H1 (cell line): ENCODE measurements around the gene GABRR1.

Experiments
- EZH2 ChIP-seq: fragments of 200-600 bp; sonication (generic); IDR thresholded peaks from 2 replicates; pipeline ENCODE4 v1.7.1; 2012; ENCODE audit warnings: low read depth, mild to moderate bottlenecking, moderate library complexity, low read length, inconsistent platforms; ENCODE audit not compliant: severe bottlenecking
- PHF8 ChIP-seq: fragments of 200-600 bp; sonication (generic); conservative IDR thresholded peaks from 2 replicates; pipeline ENCODE4 v1.7.1; 2012; ENCODE audit warnings: low read depth, mild to moderate bottlenecking, inconsistent platforms, low read length, moderate library complexity
- POLR2A ChIP-seq, 2 experiments: IDR thresholded peaks; 1 replicate in 1 of 2; 2 replicates in 1 of 2; pipeline ENCODE4 v1.6.1; 2011; ENCODE audit warnings: low read depth in 2 of 2, low read length in 2 of 2, mild to moderate bottlenecking in 2 of 2; ENCODE audit errors: control extremely low read depth in 1 of 2
- POLR2AphosphoS5 ChIP-seq: IDR thresholded peaks from 2 replicates; pipeline ENCODE4 v1.6.1; 2011; ENCODE audit warnings: low read depth, low read length
- RAD21 ChIP-seq, 2 experiments: IDR thresholded peaks in 1 of 2; conservative IDR thresholded peaks in 1 of 2; 2 replicates each; pipeline ENCODE4 v1.6.1; 2011; ENCODE audit warnings: low read depth in 2 of 2, low read length in 2 of 2, improper control_type of control experiment in 1 of 2, inconsistent platforms in 1 of 2, mild to moderate bottlenecking in 1 of 2, moderate library complexity in 1 of 2
- SP1 ChIP-seq: IDR thresholded peaks from 2 replicates; pipeline ENCODE4 v1.6.1; 2011; ENCODE audit warnings: low read depth, low read length
- YY1 ChIP-seq: IDR thresholded peaks from 2 replicates; pipeline ENCODE4 v1.6.1; 2011; ENCODE audit warnings: low read depth, mild to moderate bottlenecking, low read length
- TF ChIP-seq, protein P1 (sequence below), 3 experiments: IDR thresholded peaks; 1 replicate in 2 of 3; 2 replicates in 1 of 3; pipeline versions ENCODE4 v1.5.1 to v1.6.1; 2011; ENCODE audit warnings: low read length in 3 of 3, mild to moderate bottlenecking in 3 of 3, inconsistent platforms in 2 of 3, low read depth in 1 of 3, moderate library complexity in 1 of 3; ENCODE audit not compliant: insufficient read depth in 1 of 3; ENCODE audit errors: control extremely low read depth in 1 of 3

DNA sequence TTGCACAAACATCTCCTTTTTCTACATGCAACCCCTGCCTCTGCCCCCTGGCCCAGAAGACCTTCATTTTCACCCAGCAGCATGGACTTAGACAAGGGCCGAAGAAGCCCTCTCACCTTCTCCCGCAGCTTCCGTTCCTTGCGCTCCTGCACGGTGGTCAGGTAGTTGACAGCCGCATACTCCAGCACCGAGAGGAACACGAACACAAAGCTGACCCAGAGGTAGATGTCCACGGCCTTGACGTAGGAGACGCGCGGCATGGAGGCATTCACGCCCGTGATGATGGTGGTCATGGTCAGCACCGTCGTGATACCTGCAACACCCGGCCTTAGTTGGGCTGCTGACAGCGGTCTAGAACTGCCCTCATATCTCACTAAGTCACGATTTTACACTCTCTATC lies 47.1 kb upstream of the GABRR1 start:
- TF ChIP-seq, protein P1, sequence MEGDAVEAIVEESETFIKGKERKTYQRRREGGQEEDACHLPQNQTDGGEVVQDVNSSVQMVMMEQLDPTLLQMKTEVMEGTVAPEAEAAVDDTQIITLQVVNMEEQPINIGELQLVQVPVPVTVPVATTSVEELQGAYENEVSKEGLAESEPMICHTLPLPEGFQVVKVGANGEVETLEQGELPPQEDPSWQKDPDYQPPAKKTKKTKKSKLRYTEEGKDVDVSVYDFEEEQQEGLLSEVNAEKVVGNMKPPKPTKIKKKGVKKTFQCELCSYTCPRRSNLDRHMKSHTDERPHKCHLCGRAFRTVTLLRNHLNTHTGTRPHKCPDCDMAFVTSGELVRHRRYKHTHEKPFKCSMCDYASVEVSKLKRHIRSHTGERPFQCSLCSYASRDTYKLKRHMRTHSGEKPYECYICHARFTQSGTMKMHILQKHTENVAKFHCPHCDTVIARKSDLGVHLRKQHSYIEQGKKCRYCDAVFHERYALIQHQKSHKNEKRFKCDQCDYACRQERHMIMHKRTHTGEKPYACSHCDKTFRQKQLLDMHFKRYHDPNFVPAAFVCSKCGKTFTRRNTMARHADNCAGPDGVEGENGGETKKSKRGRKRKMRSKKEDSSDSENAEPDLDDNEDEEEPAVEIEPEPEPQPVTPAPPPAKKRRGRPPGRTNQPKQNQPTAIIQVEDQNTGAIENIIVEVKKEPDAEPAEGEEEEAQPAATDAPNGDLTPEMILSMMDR (IDR thresholded peaks at IDR 0.05; ENCODE audit: control extremely low read depth in 1 of 3, insufficient read depth in 1 of 3, low read depth in 1 of 3, low read length in 3 of 3) = no peak
- TF ChIP-seq YY1 (no peak), POLR2AphosphoS5 (no peak), PHF8 (no peak), RAD21 (IDR thresholded peaks at IDR 0.05 in 1 of 2, conservative IDR thresholded peaks at IDR 0.05 in 1 of 2; ENCODE audit: low read depth in 2 of 2, low read length in 2 of 2) (no peak), EZH2 (no peak), POLR2A (IDR thresholded peaks at IDR 0.05; ENCODE audit: control extremely low read depth in 1 of 2, low read depth in 2 of 2, low read length in 2 of 2) (no peak), SP1 (no peak)
